Measurements from ENCODE around the gene UBL7.

- TF ChIP-seq REST (IDR thresholded peaks at IDR 0.05) (no peak), SP1 (IDR thresholded peaks at IDR 0.05) (no peak), CTCF (IDR thresholded peaks at IDR 0.05; ENCODE audit: low read depth, low read length, missing input control) (no peak), RXRA (IDR thresholded peaks at IDR 0.05) (no peak), TAF1 (conservative IDR thresholded peaks at IDR 0.05) (no peak), RAD21 (IDR thresholded peaks at IDR 0.05) (no peak), HNF4G (IDR thresholded peaks at IDR 0.05) (no peak)
These were observed 49.3 kb downstream of the UBL7 start for GRCh38 chr15:74411686-74412085.
